DOHH2 (cell line): ENCODE data around the gene ATP6V0A4.
A peak's percentile ranks its signal among the peaks of the same experiment; 100 is the strongest.

Source experiments
- H3F3A ChIP-seq: fragments of 200-600 bp; sonication (generic), shearing (Covaris generic); 2 replicates; pipeline ENCODE4 v1.6.0; 2016; ENCODE audit warnings: antibody characterized with exemption, mild to moderate bottlenecking; ENCODE audit not compliant: control insufficient read depth, insufficient read depth
- H3K27ac ChIP-seq: fragments of 200-600 bp; sonication (generic); 2 replicates; pipeline ENCODE4 v1.5.1; 2014; ENCODE audit warnings: low read depth, mild to moderate bottlenecking, low read length, moderate library complexity
- H3K27me3 ChIP-seq: fragments of 200-600 bp; sonication (generic); 2 replicates; pipeline ENCODE4 v1.6.1; 2014; ENCODE audit warnings: mild to moderate bottlenecking, low read length, mixed read lengths; ENCODE audit not compliant: control insufficient read depth
- H3K36me3 ChIP-seq: fragments of 200-600 bp; sonication (generic); 2 replicates; pipeline ENCODE4 v1.6.1; 2014; ENCODE audit warnings: mild to moderate bottlenecking, low read length, moderate library complexity, mixed read lengths; ENCODE audit not compliant: control insufficient read depth
- H3K4me1 ChIP-seq: fragments of 200-600 bp; sonication (generic); 2 replicates; pipeline ENCODE4 v1.6.1; 2014; ENCODE audit warnings: mild to moderate bottlenecking, low read length, mixed read lengths; ENCODE audit not compliant: control insufficient read depth
- H3K4me2 ChIP-seq: fragments of 200-600 bp; sonication (generic); 2 replicates; pipeline ENCODE4 v1.6.0; 2014; ENCODE audit warnings: mild to moderate bottlenecking, low read length, moderate library complexity
- H3K4me3 ChIP-seq: fragments of 200-600 bp; sonication (generic); 2 replicates; pipeline ENCODE4 v1.5.1; 2014; ENCODE audit warnings: mild to moderate bottlenecking, low read length, mixed read lengths
- H3K79me2 ChIP-seq: fragments of 200-600 bp; sonication (generic); 2 replicates; pipeline ENCODE4 v1.6.1; 2014; ENCODE audit warnings: mild to moderate bottlenecking, low read length, mixed read lengths; ENCODE audit not compliant: control insufficient read depth
- H3K9me2 ChIP-seq: fragments of 200-600 bp; sonication (generic); replicated peaks from 2 replicates; pipeline ENCODE4 v1.6.1; 2014; ENCODE audit warnings: mild to moderate bottlenecking, low read length, mixed read lengths; ENCODE audit not compliant: control insufficient read depth
- H3K9me3 ChIP-seq: fragments of 200-600 bp; sonication (generic); 2 replicates; pipeline ENCODE4 v1.6.1; 2014; ENCODE audit warnings: antibody characterized with exemption, low read length, mixed read lengths; ENCODE audit not compliant: control insufficient read depth, insufficient read depth
- H4K20me1 ChIP-seq: fragments of 200-600 bp; sonication (generic); 2 replicates; pipeline ENCODE4 v1.6.0; 2014; ENCODE audit warnings: low read depth, mild to moderate bottlenecking, antibody characterized with exemption, low read length, moderate library complexity; ENCODE audit not compliant: control insufficient read depth, insufficient read depth
- EZH2phosphoT487 ChIP-seq: fragments of 200-600 bp; sonication (generic); IDR thresholded peaks from 2 replicates; pipeline ENCODE4 v1.6.1; 2017; ENCODE audit warnings: borderline replicate concordance, mild to moderate bottlenecking, antibody characterized with exemption, low read length, moderate library complexity, mixed read lengths
- TF ChIP-seq, protein P1 (sequence below): fragments of 200-600 bp; sonication (generic); IDR thresholded peaks from one replicate; pipeline ENCODE4 v1.5.1; 2014; ENCODE audit warnings: antibody characterized with exemption, mild to moderate bottlenecking, low read depth, low read length; ENCODE audit not compliant: poor library complexity, severe bottlenecking

The ATP6V0A4 gene

DNA sequence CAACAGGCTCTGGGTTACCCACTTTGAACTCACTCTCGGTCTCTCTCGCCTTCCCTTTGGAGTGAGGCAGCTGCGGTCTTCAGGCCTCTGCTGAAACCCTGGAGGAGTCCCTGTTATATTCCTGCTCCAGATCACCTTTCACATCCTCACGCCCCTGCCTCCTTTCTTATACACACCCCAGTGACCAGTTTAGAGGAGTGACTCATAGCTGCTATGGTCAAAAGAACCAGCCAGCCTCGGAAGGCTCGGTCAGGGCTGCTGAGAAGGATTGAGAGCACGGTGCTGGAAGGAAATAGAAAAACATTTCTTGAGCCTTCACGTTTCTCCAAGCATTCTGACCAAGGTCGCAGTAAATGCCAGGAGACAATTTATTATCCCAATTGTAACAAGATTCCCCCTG is 68.6 kb downstream of the ATP6V0A4 start:
- Histone ChIP-seq H3K27ac (no peak overlapping the region), H3K4me2 (no peak overlapping the region), H4K20me1 (no peaks in the 10 kb centered on the region), H3K36me3 (no peaks in the 10 kb centered on the region), H3K4me1 (no peaks in the 10 kb centered on the region), H3K4me3 (no peak overlapping the region), H3F3A (no peaks in the 10 kb centered on the region), H3K9me3 (no peaks in the 10 kb centered on the region), H3K79me2 (no peaks in the 10 kb centered on the region), H3K9me2 (no peaks in the 10 kb centered on the region), H3K27me3 (no peaks in the 10 kb centered on the region)
- TF ChIP-seq, protein P1, sequence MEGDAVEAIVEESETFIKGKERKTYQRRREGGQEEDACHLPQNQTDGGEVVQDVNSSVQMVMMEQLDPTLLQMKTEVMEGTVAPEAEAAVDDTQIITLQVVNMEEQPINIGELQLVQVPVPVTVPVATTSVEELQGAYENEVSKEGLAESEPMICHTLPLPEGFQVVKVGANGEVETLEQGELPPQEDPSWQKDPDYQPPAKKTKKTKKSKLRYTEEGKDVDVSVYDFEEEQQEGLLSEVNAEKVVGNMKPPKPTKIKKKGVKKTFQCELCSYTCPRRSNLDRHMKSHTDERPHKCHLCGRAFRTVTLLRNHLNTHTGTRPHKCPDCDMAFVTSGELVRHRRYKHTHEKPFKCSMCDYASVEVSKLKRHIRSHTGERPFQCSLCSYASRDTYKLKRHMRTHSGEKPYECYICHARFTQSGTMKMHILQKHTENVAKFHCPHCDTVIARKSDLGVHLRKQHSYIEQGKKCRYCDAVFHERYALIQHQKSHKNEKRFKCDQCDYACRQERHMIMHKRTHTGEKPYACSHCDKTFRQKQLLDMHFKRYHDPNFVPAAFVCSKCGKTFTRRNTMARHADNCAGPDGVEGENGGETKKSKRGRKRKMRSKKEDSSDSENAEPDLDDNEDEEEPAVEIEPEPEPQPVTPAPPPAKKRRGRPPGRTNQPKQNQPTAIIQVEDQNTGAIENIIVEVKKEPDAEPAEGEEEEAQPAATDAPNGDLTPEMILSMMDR = no peak
- no peak for TF ChIP-seq EZH2phosphoT487

DNA sequence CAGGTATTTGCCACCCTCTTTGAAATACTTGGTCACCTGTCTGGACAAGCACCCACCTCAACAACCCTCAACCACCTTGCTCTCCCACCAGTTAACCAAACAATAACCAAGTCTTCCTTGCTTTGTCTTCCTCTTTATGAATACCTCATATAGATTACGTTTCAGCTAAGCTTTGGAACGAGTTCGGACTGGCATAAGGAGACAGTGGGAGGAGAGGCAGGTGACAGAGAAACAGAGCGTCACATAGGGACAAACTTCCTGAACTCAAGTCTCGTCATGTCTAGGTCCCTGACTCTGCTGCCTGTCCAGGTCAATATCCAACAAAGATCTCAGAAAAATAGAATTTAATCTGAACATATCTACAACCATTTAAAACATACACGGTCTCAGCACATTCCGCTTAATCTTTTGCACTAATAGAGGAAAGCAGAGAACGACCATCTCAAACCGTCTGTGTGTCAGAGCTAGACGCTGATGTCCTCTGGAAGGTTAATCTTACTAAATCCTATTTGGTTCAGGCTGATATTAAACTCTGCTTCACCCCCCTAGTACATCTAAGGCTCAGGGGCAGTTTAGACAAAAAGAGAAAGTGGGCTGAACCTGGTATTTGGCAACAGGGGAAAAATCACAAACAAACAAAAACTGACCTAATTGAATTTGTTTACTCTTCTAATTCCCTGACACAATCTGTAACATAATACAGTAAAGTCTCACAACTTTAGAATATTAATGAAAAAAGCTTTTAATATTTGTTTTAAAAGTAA is 70.5 kb downstream of the ATP6V0A4 start:
- Histone ChIP-seq H3K27me3 (no peaks in the 10 kb centered on the region), H3K79me2 (no peaks in the 10 kb centered on the region), H3K4me1 (no peaks in the 10 kb centered on the region), H3K36me3 (no peaks in the 10 kb centered on the region), H3K27ac (no peak overlapping the region), H3K9me3 (no peaks in the 10 kb centered on the region), H3K9me2 (no peaks in the 10 kb centered on the region), H4K20me1 (no peaks in the 10 kb centered on the region), H3K4me3 (no peak overlapping the region), H3F3A (no peaks in the 10 kb centered on the region), H3K4me2 (no peak overlapping the region)
- TF ChIP-seq, protein P1 = no peak
- no peak for TF ChIP-seq EZH2phosphoT487

DNA sequence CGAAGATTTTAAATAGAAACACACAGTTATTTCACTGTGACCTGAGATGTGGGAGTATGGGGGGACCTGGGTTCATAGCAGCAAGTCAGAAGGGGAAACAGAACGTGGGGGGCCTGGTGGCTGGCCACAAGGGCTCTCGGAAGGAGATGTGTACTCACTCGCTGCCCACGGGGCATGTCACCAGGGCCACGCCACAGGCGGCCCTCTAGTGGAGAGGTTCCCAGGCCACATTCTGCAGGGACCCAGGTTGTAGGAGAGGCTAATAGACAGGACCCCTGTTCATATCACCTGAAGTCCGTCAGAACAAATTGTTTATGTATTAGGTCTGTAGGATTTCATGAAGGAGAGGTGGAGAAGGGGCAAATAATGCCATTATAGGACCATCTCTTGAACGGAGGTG is 71.7 kb downstream of the ATP6V0A4 start:
- Histone ChIP-seq H3K27me3 (no peaks in the 10 kb centered on the region), H3K4me1 (no peaks in the 10 kb centered on the region), H4K20me1 (no peaks in the 10 kb centered on the region), H3K4me2 (no peak overlapping the region), H3K4me3 (no peak overlapping the region), H3K27ac (no peak overlapping the region), H3K9me2 (no peaks in the 10 kb centered on the region), H3K79me2 (no peaks in the 10 kb centered on the region), H3K36me3 (no peaks in the 10 kb centered on the region), H3K9me3 (no peaks in the 10 kb centered on the region), H3F3A (no peaks in the 10 kb centered on the region)
- TF ChIP-seq, protein P1 = peak; percentile 44
- TF ChIP-seq EZH2phosphoT487 = no peak
